Measurements from ENCODE around the gene HLA-DMB.

Gene HLA-DMB

DNA sequence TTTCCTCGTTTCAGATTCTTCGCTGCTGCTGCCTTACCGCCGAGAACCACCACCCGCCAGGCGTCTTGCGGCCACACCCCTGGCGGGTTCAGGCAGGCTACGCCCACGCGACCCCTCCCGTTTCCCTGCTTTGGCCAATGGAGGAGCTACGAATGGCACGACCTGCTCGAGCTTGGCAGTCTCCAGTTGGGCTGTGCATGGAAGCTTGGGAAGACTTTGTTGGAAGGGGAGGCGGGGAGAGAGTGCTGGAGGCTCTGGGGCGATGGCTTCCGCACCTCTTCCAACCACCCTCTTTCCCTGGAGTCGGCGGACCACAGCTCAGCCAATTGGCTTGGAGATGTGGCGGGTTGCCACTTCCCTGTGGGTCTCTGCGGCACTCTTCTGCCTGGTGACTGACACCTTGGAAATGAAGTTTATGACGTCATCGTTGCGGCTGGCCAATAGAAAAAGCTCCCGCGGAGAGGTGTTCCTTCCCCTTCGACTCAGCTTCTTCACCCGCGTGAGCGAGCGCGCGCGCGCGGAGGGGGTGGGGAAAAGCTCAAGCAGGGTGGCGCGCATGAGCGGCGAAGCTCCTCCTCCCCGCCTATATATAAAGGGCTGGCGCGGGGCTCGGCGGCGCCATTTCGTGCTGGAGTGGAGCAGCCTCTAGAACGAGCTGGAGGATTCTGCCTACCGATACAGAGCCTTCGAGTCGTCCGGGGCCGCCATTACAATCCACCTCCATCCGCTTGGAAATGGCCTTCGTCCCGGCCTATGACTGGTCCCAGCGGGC, 30.9 kb upstream of the HLA-DMB start:
- DNase-seq = peak; percentile 99

DNA sequence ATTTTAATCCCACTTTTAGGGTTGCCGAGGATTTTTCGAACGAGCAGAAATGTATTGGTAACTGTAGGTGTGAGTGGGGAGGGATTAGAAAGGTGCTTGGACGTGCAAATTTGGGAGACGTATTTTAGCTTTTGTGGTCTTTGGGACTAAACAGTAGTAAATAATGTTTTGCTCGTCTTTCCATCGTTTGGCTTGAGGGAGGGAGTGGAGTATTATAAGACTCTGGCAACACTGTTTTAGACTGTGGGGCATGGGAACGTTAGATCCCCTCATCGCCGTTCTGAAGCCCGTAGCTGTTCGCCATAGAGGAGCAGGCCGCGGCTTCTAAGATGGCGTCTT, 30.4 kb upstream of the HLA-DMB start:
- DNase-seq = no peak

DNA sequence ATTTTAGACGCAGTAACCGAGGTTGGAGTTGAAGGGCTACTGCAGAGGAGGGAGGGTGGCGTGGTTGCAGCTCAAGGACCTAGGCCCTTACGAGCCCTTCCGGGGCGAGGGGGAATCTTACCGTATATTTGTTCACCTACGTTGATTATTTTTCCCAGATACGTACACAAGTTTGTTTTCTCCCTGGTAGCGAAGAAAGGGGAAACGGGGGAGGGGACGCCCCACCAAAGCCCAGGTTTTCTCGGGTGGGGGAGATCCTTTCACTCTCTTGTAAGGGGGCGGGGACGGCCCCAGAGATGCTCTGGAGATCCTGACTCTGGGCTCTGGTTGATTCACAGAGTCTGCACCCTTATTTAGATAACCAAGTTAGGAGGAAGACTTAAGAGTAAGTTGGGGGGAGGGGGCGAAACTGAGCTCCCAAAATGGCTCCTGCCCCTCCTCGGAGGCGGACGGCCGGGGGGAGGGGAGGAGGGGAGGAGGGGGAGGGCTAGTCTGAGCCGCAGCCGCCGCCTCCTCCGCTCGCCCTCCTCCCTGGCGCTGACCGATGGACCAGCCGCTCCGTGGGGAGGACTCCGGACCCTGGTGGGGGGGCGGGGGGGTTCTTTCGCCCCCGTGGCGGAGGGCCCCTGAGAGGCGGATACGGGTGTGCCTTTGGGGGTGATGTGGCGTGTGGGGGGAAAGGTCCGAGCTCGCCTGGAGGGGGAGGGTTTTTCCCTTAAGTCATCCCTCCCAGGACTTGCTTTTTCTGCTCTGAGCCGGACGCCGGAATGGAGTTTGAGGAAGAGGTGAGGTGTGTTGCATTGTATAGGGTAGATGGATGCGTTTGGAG, 29.8 kb upstream of the HLA-DMB start:
- DNase-seq = peak; percentile 70

DNA sequence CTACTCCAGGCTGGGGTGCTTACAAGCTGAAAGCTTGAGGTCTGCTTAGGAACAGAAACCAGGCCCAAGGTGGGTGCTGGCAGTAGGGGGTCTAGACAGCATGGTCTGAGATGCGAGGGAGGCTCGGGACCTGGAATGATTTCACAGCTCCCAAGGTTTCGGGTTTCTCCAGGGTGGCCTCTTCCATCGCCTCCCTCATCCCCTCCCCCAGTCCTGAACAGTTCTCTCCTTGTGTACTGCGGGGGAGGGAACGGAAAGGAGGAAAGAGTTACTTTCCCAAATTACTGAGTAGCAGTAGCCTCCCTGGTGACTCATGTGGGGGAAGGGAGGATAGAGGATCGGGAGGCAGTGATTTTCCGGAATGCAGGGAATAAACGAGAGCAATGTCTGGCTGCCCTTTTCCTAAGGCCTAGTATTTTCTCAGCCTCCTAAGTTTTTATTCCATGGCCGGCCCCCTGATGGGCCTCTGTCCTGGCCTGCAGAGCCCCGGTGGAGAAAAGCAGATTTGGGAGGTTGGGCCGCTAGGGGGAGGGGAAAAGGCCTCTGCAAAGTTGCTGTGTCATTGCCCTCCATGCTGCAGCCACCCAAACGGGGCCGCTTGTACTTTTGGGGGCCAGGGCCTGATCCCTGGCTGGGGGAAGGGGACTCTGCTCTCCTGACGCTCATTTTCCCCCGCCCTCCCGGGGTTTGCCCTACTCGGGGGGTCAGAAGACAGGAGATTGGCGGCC, 29.0 kb upstream of the HLA-DMB start:
- peak; percentile 67 for DNase-seq

DNA sequence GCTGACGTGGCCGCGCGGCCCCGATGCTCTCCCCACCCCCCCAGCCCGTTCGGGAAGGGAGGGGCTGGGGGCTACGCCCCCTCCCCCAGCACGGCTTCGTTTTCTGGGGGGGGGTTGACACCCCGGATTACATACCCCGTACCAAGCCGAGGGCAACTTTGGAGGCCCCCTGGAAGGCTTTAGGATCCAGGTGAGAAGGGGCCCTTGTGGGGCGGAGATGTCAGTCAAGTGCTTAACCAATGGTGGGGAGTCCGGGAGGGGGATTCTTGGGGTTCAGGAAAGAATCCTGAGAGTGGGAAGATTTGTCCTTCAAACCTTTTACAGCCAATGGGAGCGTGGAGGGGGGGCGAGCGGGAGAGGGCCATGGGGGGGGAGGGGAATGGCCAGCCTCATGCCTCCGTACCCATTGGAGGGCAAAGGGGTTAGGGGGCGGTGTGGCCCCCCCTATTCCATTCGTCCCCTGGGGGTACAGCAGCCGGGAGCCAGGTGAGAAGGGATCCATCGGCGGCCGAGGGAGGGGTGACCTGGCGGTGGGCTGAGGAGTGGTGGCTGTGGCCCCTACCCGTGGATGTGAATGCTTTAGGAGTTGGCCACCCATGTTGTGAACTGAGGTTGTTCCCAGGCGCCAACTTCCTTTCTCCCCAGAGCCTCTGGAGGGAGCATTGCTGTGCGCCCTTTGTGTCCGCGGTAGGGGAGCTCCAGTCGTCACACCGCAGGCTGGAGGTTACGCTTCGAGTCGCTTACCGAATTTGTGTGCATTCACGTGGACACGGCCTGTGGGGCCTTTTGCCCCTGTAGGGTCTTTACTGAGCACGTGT, 28.2 kb upstream of the HLA-DMB start:
- peak; percentile 54 for DNase-seq

DNA sequence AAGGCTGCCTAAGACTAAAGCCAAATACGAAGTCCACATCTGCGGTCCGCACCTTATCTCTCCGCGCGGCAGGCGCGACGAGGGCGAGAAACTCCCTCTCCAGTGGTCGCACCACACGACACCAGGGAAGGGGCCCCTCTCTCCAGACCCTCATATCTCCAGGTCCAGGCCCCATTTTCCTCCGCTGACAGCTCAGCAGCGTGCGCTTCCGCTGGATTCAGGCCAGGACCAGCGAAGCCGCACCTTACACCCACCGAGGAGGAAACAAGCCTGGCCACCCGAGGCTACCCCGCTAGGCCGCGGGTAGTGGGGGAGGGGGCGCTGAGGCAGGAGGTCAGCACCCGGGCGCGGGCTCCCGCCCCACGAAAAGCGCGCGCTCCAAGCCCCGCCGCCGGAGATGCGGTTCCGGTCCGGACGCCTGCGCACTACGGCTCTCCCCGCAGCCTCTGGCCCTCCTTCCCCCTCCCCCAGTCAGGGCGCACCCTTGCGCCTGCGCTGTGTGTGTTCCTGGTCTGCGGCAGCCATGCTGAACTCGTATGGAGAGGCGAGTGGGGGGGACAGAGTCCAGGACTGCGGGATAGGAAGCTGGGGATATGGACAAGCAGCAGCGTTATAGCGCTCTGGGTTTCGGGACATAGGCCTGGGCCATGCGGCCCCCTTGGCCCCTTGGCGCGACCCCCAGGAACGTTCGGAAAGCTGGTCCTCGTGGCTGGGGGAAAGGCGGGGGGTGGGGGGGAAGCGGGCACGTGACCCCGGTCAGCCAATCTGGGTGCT, 27.5 kb upstream of the HLA-DMB start, which contains the start of gene BRD2:
Gene BRD2 (plus strand): TSS at position 502 of the 774 bp plus-strand sequence. CDS start 4,305 bp downstream, outside the sequence.
- DNase-seq = peak; percentile 95

DNA sequence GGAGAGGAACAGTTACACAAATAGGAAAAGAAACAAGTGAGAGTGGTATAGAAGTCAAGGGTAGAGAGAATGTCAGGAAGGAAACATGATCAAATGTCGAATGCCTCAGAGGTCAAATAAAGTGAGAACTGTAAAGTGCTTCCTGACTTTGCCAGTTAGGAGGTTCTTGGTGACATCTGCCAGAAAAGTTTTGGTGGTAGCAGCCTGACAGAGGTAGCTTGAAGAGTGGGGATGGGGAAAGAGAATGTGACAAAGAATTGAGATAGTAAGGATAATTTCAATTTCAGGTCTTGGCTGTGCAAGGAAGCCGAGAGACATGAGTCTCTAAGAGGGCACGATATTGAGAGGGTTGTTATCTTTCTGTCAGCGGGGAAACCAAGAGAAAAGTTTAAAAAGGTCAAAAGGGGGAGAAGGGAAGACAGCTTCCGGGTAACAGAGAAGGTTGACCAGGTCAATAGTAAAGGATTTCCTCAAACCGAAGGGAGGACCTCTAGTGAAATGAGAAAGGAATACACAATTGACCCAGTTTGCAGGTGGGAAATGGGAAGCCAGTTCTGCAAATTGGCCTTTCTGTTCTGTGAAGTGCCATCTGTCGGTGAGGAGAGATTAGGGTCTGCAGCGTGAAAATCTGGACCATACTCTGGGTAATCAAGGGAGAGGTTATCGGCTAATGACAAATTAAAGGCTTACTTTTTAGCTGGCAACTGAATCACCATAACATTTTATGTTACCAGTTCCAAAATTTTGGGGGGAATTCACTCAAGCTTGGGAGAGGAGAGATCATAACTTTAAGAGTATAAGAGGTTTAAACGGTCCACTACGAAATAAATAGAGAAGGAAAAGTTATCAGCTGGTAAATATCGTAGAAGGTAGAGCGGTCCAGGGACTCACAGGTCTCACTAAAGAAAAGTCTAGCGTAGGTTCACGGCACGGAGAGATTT, 26.6 kb upstream of the HLA-DMB start:
- no peak for DNase-seq

DNA sequence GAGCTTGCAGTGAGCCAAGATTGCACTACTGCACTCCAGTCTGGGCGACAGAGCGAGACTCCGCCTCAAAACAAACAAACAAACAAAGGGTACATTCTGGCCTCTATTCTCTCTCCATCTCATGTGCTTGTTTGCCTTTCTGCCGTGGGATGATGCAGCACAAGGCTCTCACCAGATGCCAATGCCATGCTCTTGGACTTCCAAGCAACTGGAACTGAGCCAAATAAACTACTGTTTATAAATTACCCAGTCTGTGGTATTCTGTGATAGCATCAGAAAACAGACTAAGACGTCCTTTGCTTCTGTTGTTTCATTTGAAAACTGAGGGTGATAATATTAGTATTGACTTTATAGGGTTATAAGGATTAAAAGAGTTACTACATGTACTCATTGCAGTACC, 23.9 kb upstream of the HLA-DMB start:
- no peak for DNase-seq

DNA sequence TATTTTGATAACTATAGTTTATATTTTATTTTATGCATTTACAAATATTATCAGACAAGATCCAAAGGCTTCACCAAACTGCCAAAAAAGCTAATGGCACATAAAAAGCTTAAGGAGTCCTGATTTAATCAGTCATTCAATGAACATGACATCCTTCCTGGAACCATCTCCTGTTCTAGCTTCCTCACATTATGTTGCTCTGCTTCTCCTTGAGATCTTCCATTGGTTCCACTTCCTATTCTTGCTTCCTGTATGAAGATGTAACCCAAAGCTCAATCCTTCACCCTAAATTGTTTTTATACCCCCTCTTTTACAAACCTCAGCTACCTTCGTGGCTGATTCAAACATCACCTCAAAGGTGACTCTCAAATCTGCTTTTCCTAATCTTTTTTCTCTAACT, 23.0 kb upstream of the HLA-DMB start:
- no peak for DNase-seq

DNA sequence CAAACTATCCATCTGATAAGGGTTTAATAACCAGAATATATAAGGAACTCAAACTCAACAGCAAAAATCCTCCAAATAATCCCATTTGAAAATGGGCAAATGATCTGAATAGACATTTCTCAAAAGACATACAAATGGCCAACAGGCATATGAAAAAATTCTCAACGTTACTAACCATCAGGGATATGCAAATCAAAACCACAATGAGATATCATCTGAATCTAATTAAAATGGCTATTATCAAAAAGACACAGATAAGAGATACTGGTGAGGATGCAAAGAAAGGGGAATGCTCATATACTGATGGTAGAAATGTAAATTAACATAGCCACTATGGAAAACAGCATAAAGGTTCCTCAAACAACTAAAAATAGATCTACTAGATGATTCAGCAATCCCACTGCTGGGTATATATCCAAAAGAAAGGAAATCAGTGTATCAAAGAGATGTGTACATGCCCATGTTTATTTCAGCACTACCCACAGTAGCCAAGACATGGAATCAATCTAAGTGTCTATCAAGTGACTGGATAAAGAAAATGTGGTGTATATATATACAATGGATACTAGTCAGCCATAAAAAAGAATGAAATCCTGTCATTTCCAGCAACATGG, 21.5 kb upstream of the HLA-DMB start:
- DNase-seq = no peak

DNA sequence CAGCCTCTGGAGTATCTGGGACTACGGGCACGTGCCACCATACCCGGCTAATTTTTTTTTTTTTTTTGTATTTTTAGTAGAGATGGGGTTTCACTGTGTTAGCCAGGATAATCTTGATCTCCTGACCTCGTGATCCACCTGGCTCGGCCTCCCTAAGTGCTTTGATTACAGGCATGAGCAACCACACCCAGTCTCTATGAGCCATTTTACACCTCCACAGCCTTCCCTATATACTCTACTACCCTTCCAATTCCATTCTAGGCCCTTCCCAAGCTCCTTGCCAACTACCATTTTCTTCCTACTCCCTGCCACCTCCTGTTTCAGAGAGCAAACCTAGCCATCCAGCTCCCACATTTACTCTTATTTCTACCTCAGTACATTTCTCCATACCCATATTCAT, 19.7 kb upstream of the HLA-DMB start:
- no peak for DNase-seq

DNA sequence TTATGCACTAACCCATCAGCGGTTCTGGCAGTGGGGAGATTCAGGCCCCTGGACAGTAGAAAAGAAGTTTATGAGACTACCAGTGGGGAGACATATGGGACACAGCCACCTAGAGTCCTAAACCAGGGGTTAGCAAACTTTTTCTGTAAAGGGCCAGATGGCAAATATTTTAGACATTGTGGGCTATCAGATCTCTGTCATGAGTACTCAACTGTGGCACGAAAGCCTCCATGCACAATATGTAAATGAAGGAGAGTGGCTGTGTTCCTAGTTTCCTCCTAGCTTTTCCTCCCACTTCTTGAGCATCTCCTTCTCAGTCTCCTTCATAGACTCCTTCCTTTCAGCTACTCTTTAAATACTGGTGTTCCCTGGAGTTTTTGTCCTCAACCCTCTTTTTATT, 15.3 kb upstream of the HLA-DMB start:
- DNase-seq = no peak

DNA sequence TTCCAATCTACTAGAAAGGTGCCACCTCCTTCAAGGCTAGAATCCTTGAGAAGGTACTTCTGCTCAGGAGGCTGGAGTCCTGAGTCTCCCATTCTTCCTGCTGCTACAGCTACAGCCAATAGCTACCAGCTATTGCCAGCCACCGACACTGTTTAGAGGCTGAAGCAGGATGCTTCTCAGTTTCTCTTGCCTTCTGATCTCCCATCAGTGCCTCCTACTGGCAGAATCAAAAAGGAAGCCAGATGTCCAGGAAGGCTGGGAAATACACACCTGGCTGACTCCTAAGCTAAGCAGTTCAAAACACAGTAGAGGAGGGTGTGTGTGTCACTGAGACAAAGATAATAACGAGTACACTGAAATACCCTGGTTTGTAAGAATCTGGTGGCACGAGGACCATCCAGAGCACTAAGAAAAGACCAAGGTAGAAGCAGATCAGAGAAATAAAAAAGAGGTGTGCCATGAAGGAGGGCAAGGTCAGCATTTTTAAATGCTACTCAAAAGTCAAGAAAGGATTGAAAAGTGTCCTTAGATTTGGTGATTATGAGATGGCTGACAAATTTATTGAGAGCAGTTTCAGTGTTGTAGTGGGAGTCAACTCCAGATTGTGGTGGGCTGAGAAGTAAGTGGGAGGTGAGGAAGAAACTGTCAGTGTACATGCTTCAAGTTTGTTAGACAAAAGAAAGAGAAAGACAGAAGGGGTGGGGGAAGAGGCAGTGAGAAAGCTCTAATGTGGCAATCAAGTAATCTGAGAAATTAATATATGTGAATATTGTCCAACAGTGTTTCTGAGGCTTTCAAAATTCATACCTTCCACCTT, 14.4 kb upstream of the HLA-DMB start:
- DNase-seq = no peak

DNA sequence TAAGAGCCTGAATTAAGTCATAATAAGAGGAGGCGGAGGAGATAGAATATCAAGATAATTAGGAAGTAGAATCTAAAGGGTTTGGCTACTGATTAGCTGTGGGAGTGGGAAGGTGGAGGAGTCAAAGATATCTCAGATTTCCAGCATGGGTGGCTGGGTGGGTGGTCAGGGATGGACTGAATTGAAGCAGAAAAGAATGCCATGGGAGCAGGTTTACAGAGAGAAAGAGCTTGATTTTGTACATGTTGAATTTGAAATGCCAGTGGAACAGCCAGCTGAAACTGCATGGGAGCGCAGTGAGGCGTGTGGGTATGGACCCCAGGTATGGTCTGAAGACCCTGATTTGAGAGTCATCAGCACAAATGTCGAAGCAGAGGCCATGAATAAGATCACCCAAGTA, 13.4 kb upstream of the HLA-DMB start:
- DNase-seq = no peak

DNA sequence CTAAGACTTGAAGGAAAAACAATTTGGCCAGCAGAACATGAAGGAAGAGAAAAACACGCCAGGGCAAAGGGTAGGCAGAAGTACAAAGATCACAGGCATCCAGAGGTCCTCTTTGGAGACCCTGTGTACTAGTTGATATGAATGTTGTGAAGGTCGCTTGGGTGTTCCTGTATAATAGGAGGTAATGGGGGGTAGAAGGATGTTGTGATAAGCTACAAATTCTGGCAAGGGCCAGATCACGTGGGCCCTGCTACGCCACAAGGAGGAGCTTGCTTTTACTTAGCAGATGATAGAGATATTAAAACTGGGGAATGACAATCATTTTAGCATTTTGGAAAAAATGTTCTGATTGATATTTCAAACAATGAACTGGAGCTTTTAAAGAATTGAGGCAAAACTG, 12.9 kb upstream of the HLA-DMB start:
- DNase-seq = no peak

DNA sequence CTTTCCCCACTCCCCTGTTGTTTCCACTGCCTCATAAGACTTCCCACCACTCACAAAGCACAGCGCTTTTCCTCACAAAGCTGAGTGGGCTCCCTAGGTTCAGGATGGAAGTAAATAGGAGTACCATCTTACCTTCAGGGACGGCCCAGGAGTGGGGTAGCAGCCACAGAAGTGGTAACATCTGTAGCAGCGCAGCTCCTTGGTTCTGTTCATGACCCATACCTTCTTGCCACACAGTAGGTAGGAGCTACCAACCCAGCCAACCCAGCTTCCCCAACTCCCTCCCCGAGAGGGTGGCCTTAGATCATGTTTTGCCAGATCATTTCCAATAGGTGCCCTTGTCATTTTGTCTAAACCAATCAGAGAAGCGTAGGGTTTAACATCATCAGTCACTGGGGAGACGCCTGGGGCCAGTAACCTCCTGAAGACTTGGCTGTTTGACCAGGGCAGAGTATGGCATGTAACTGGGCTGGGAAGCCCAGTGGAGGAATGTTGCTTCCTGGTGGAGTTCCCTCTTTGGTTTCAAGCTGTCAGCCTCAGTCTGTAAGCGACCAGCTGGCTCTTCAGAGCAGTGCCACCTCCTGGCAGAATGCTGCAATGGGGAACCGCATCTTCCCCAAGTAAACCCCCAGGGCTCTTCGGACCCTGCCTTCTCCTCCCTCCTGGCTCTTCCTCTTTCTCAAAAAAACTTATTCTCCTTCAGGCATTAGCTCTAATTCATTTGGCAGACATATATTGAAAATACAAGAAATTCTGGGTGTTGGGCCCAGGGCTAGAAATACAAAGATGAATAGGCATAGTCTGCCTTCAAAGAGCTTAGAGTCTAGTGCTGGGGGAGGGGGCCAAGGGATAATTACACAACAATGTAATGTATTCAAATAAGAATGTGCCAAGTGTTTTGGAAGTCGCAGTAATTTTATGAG, 12.2 kb upstream of the HLA-DMB start, which contains the start of gene HLA-DMA:
Gene HLA-DMA (minus strand): TSS at position 281 of the 923 bp plus-strand sequence. CDS start 61 bp downstream, at position 220.
- peak; percentile 63 for DNase-seq

DNA sequence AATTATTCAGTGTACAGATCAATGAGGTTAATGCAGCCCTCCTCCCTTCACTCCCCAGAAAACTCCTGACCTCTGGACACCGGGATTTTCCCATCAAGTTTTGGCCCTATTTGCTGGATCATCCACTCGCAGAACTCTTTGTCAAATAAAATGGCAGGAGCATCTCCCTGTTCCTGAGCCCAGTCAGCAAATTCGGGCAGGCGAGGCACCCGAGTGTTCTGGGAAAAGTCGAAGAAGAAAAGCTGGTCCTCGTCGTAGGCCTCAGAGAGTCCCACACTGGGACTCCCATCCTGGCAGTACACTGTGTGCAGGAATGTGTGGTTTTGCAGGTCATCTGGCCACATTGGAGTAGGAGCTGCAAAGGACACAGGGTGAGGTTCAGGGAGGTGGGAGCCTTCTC, 9.6 kb upstream of the HLA-DMB start:
- no peak for DNase-seq

DNA sequence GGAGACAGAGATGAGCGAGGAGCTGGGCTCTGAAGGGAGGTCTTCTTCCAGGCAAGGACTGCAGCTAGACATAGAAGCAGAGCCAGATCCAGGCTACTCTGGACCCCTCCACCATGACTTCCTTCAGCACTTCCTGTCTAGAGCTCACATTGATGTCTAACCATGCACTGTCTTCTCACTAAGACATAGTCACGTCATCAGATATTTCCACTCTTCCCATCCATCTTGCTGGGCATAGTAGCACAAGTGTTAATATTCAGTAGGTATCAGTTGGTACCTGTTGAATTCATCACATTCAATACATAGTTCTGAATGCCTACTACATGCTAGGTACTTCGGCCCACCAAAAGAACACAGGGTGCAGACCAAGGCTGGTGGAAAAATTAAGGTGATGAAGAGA, 9.2 kb upstream of the HLA-DMB start:
- DNase-seq = no peak

All from activated effector memory CD4-positive, alpha-beta T cell treated with Interleukin-2 at 50 U/mL for 16 hours (primary cell).